HPDE6-E6E7 (cell line): ENCODE results near the gene SLC28A2.
"Not testable (repeated sequence)": the region's sequence is repeated elsewhere in the genome, so short reads cannot be mapped to it uniquely, and the experiment has no call there.

Experiments used
- DNase-seq: peaks from one replicate; pipeline ENCODE4 v3.0.0; 2011; ENCODE audit warnings: missing footprints; ENCODE audit errors: extremely low spot score

Gene SLC28A2

DNA sequence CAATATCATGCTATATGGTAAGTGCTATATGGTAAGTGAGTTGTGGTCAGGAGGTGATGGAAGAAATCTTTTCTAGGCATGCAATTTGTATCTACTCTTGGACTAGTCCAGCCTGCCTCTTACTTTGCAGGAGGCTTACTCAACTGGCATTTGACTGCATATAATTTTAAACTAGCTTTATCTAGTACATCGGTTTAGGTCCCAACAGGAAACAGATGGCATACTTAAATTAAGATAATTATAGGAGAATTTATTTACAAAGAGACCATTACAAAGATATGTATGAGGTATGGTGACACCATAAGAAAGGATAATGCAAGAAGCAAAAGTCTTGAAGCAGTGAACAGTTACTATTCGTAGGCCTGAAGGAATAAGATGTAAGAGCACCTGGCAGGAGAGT, 7.8 kb downstream of the SLC28A2 start:
- DNase-seq, result no peak

DNA sequence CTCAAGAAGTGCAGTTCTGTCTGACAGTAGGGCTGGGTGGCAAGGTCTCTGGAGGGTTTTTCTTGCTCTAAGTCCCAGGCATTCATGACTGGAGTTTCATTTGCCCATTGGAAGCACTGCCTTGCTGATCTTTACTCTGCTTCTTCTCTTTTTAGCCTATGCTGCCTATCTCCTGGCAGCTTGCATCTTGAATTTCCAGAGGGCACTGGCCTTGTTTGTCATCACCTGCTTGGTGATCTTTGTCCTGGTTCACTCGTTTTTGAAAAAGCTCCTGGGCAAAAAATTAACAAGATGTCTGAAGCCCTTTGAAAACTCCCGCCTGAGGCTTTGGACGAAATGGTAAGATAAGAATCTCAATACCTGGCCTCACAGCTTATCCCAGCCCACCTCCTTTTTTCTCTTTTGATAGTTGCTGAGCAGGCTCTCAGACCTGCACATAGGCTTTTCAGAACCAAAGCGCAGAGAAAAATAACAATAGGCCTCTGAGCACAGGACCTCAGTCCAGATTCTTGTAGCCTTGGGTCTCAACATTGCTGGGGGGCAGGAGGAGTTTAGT, 10.9 kb downstream of the SLC28A2 start:
- DNase-seq, result no peak

DNA sequence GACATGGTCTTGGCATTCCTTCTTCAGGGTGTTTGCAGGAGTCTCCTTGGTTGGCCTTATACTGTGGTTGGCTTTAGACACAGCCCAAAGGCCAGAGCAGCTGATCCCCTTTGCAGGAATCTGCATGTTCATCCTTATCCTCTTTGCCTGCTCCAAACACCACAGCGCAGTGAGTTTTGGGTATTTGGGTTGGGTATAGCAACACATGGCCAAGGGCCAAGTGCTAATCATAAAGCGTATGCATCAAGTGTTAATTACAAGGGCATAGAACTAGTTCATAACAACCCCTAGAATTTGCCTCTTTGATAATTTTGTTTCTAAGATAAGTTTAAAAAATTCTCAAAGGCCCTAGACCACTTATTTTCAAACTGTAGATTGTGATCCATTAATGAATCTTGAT, 11.8 kb downstream of the SLC28A2 start:
- DNase-seq, result no peak

DNA sequence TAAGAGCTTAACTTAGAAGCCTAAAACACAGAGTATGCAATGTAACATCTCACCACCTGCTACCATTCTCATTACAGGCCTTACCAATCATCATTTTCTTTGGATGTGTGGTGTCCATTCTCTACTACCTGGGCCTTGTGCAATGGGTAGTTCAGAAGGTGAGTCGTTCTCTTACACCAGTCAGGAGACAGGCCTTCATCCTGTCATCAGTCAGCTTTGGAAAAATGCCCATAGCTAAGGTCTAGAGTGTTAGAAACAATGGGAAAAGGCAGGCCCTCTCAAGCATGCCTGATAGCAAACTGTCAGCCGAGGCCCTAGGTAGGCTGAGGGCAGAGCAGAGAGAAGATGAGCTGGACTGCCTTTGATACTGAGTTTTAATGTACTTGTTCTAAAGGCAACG, 13.5 kb downstream of the SLC28A2 start:
- DNase-seq, result no peak

DNA sequence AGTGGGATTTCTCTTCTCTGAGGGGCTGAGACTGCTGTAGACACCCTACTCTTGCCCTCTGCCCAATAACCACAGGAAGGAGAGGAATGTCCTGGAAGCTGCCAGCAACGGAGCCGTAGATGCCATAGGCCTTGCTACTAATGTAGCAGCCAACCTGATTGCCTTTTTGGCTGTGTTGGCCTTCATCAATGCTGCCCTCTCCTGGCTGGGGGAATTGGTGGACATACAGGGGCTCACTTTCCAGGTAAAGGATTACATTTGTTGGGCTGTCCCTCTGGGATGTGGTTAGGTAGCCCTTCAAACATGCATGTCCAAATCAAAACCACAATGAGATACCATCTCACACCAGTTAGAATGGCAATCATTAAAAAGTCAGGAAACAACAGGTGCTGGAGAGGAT, 16.1 kb downstream of the SLC28A2 start:
- no peak for DNase-seq

DNA sequence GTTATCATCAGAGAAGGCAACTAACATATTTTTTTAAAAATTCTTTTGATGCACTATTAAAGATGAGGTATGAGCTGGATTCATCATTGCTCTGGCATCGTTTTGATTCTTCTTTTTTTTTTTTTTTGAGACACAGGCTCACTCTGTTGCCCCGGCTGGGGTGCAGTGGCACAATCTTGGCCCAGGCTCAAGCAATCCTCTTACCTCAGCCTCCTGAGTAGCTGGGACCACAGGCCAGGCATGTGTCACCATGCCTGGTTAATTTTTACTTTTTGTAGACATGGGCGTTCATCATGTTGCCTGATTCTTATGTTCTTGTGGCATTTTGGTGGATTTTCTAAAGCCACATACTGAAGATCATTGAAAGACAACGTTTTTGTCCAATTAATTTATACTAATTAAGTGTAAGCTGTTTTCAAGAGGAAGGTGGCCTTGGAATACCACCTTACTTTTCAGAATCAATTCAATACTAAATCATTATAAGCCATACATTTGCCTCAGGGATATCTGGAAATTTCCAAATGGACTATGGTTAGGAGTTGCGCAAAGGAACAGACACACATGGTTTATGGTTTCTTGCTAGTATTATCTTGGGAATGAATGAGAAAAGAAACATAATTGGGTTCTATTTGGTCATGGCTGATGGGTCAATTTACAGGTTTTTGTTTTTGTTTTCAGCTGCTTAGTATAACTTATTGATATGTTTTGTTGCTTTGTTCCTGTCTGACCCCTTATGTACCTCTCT, 22.8 kb downstream of the SLC28A2 start:
- DNase-seq, result no peak

DNA sequence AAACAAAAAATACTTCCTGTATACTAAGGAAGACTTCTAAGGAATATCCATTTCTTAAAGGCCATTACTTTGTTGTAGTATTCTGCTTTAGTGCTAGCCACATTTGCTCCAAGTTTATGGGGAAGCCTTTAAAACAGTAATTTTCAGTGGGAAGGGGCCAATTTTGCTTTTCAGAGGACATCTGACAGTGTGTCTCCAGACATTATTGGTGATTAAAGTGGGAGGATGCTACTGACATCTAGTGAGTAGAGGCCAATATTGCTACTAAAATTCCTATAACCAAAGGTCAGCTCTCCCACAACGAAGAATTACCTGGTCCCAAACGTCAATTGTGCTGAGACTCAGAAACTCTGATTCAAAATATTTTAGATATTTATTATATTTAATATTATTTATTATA, 24.8 kb downstream of the SLC28A2 start:
- peak; percentile 16 for DNase-seq

DNA sequence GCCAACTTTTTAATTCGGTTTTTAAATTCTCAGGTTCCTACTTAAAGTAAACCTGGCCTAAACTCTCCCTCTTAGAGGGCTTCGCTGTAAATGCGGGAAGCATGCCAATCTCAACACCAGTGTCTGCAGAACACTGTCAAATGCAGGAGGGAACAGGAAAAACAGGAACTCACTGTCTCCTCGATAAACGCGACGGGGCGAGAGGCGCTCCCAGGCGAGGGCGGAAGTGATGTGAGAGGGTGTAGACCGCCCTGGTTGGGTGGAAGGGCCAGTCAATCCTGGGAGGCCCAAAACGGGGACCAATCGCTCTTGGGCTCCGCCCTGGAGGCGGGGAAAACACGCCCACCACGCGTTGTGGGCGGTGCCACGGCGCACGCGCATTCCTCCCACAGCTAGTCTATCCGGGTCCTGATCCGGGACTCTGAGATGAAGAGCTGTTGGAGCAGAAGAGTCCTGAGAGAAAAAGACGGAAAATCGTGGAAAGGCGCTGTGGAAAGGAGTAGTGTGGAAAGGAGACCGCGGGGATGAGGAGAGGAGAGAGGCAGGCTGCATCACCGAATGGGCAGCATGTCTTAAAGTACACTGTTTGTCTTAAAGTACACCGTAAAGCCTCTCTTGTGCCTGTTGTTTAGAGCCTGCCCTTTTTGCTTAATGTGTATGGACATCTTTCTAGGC, 27.1 kb downstream of the SLC28A2 start:
- DNase-seq, result peak; percentile 97

DNA sequence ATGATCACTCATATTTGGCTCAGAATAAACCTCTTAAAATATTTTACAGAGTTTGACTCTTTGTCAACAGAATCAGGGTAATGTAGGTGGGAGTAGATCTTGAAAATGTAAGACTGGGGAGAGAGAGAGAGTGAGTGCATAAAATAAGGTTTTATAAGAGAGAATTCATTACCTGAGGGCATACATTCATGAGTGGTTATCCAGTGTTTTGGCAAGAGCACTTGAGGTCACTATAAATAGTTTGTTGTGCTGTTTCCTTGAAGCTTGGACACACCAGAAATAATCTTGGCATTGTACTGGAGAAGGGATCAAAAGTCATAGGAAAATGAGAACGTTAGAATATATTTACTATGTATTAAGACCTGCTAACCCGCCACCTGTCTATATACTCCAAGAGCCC, 33.4 kb downstream of the SLC28A2 start:
- no peak for DNase-seq

DNA sequence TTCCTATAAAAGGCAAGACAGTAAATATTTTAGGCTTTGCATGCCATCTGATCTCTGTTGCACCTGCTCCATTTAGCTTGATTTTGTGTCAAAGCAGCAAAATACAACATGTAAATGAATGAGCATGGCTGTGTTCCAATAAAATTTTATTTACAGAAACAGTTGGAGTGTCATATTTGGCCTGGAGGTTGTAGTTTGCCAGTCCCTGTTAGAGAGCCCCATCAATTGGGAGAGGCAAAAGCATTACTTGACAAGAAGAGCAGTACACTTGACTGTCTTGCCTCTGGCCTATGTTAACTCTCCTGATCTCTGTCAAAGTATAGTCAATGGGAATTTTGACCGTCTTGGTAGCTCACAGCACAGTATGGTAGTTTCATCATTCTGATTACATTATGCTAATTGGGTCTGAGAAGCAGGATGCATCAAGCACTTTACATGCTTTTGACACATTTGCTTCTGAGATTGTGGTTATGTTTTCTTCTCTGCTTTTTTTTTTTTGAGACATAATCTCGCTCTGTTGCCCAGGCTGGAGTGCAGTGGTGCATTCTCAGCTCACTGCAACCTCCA, 35.4 kb downstream of the SLC28A2 start:
- DNase-seq, result no peak

DNA sequence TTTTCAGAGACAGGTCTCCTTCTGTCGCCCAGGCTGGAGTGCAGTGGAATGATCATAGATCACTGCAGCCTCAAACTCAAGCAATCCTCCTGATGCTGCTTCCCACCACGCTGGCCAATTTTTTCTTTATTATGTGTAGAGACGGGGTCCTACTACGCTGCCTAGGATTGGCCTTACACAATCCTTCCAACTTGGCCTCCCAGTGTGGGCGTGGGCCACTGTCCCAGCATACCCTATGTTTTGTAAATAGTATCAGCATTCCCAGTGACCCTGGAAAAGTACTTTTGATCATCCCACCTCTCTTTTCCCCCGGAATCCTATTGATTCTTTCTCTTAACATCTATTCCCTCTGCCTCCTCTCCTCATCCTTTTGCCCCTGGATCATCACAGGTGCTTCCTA, 36.9 kb downstream of the SLC28A2 start:
- DNase-seq, result no peak

DNA sequence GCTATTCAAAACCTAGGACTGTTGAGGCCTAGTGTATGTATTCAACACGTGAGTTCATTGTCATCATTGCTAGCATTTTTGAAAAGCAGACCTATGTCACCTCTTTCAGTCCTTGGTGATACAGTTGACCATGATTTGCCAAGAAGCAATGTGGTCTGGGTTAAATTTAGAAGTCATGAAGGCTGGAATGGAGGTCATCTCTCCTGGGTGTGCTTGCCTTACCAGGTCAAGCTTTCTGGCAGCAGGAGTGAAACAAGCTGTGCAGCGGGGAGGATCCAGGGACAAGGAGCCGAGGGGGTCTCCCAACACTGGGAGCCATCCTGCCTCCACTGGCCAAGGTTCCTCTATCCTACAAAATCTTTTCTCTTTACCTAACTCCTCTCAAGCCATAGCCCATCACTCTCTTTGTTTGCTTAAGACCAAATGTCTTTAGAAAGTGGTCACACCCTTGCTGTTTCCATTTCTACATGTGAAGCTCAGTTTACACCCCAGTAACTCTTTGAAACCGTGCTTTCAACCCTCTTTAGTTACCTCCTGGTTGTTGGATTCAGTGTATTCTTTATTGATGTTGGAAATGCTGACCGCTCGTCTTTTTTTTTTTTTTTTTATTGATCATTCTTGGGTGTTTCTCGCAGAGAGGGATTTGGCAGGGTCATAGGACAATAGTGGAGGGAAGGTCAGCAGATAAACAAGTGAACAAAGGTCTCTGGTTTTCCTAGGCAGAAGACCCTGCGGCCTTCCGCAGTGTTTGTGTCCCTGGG, 40.0 kb downstream of the SLC28A2 start:
- DNase-seq, result no peak

DNA sequence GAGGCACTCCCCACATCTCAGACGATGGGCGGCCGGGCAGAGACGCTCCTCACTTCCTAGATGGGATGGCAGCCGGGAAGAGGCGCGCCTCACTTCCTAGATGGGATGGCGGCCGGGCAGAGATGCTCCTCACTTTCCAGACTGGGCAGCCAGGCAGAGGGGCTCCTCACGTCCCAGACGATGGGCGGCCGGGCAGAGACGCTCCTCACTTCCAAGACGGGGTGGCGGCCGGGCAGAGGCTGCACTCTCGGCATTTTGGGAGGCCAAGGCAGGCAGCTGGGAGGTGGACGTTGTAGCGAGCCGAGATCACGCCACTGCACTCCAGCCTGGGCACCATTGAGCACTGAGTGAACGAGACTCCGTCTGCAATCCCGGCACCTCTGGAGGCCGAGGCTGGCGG, 41.3 kb downstream of the SLC28A2 start:
- not testable (repeated sequence) for DNase-seq

DNA sequence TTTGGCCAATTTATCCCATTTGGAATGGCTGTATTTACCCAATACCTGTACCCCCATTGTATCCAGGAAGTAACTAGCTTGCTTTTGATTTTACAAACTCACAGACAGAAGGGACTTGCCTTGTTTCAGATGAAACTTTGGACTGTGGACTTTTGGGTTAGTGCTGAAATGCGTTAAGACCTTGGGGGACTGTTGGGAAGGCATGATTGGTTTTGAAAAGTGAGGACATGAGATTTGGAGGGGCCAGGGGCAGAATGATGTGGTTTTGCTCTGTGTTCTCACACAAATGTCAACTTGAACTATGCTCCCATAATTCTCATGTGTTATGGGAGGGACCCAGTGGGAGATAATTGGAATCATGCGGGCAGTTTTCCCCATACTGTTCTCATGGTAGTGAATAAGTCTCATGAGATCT, 46.9 kb downstream of the SLC28A2 start:
- not testable (repeated sequence) for DNase-seq

DNA sequence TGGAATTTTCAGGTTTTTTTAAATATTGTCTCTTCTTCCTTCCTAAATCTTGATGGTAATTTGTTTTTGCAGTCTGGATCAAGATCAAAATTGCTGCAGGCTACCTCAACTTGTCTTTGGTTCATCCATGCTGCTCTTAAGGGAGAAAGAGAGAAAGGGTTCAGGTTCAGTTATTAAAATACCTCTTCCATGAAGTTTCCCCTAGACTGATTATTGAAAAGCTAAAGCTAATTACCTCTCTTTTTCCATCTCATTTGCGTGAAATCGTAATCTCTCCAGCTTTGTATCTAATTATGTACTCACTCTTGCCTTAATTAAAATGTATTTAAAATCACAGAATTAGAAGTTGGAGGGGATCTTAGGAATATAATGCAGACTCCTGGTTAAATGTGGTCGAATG, 52.7 kb downstream of the SLC28A2 start:
- no peak for DNase-seq

DNA sequence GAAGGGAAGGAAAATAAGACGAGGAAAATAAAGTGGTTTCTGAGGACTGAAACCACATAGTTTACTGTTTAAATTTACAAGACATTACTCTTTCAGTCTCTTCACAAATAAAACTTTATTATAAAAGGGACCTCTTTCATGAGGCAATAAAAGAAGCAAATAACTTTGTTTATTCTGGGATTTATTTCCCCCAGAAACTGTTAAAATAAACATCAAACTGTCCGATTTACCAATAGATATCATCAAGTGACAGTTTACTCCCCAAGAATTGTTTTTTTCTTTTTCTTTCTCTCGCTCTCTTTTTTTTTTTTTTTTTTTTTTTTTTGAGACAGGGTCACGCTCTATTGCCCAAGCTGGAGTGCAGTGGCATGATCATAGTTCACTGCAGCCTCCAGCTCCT, 54.1 kb downstream of the SLC28A2 start:
- no peak for DNase-seq

DNA sequence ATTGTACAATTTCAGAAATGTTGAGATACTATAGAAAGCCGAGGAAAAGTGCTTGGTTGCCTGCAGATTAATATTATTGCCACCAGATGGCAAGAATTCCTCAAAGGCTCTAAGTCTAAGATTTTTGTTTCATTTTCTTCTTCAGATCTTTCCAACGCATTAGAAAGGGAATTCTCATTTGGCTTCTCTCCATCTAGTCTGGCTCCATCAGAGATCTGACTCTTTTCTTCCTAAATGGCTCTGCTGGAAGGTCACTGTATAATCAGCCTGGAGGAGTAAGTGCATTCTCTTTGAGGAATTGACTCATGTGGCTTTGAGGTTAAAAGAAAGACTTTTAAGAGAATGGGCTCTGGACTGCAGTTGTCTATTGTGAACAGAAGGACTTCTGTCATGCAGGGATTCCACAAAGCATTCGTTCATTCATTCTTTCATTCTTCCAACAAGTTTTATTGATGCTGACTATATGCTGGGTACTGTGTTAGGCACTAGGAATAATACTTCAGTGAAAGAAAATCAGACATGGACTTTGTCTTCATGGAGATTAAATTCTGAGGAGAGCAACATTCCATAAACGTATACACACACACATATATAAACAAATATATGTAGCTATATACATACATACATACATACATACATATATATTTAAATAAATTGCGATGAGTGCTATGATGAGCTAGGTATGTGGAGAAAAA, 55.3 kb downstream of the SLC28A2 start:
- DNase-seq, result peak; percentile 22

DNA sequence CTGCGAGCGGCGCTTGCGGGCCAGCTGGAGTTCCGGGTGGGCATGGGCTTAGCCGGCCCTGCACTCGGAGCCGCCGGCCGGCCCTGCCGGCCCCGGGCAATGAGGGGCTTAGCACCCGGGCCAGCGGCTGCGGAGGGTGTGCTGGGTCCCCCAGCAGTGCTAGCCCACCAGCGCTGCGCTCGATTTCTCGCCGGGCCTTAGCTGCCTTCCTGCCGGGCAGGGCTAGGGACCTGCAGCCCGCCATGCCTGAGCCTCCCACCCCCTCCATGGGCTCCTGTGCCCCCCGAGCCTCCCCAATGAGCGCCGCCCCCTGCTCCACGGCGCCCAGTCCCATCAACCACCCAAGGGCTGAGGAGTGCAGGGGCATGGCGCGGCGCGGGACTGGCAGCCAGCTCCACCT, 62.1 kb downstream of the SLC28A2 start:
- DNase-seq, result not testable (repeated sequence)

DNA sequence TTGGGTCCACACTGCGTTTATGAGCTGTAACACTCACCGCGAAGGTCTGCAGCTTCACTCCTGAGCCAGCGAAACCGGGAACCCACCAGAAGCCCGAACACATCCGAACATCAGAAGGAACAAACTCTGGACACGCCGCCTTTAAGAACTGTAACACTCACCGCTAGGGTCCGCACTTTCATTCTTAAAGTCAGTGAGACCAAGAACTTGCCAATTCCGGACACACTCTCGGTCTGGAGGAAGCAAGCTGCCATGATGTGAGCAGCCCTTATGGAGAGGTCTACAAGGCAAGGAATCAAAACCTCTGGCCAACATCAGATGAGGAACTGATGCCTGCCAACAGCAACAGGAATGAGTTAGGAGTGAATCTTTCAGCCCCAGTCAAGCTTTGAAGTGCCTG, 62.9 kb downstream of the SLC28A2 start:
- DNase-seq, result no peak

DNA sequence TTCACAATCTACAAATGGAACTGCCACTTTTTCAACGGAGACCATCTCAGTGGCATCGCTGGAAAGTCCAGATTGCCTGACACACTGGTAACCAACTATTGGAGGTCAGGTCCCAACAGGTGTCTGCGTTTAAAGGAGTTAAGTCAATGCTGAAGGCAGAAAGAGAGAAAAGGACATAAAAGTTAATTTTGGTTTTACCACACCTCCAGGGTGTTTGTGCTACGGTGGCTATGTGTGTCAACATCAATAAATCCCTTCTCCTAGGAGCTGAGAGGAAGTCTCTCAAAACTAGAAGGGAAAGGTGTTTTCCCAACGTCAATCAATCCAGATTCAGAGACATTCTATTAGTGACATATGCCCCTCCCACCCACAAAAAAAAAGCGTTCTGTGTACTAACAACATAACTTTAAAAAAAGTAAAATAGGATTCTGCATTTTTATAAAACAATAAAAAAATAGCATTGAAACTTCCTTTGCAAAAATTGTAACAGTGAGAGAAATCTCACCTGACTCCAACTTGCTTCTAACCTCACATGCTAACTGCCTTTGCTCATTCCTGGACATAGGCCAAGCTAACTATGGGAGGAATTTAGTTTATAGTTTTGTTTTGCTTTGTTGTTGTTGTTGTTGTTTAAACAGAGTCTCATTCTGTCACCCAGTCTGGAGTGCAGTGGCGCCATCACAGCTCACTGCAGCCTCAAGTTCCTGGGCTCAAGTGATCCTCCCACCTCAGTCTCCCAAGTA, 67.6 kb downstream of the SLC28A2 start:
- no peak for DNase-seq
